OCI-LY1 (cell line): ENCODE results near the gene ARG2.

Source experiments
- H2AFZ ChIP-seq: fragments of 200-600 bp; sonication (generic), shearing (Covaris generic); 2 replicates; pipeline ENCODE4 v1.6.0; 2014; ENCODE audit warnings: antibody characterized with exemption, mild to moderate bottlenecking, low read length
- H3F3A ChIP-seq: fragments of 200-600 bp; sonication (generic), shearing (Covaris generic); 2 replicates; pipeline ENCODE4 v1.6.0; 2014; ENCODE audit warnings: mild to moderate bottlenecking, antibody characterized with exemption, low read length, moderate library complexity; ENCODE audit not compliant: insufficient read depth
- H3K27ac ChIP-seq: fragments of 200-600 bp; sonication (generic); 2 replicates; pipeline ENCODE4 v1.5.1; 2014; ENCODE audit warnings: low read length, mixed run types, mild to moderate bottlenecking, low read depth; ENCODE audit not compliant: poor library complexity, severe bottlenecking
- H3K27me3 ChIP-seq: fragments of 200-600 bp; sonication (generic); 2 replicates; pipeline ENCODE4 v1.6.0; 2014; ENCODE audit warnings: antibody characterized with exemption, mild to moderate bottlenecking, low read length, moderate library complexity; ENCODE audit not compliant: insufficient read depth
- H3K36me3 ChIP-seq: fragments of 200-600 bp; sonication (generic); 2 replicates; pipeline ENCODE4 v1.6.1; 2014; ENCODE audit warnings: mild to moderate bottlenecking, antibody characterized with exemption, low read length, moderate library complexity, mixed read lengths; ENCODE audit not compliant: insufficient read depth
- H3K4me1 ChIP-seq: fragments of 200-600 bp; sonication (generic); 2 replicates; pipeline ENCODE4 v1.5.1; 2014; ENCODE audit warnings: mild to moderate bottlenecking, low read length, moderate library complexity; ENCODE audit not compliant: insufficient read depth, severe bottlenecking
- H3K4me2 ChIP-seq: fragments of 200-600 bp; sonication (generic), shearing (Covaris generic); 2 replicates; pipeline ENCODE4 v1.6.1; 2014; ENCODE audit warnings: low read length
- H3K4me3 ChIP-seq: fragments of 200-600 bp; sonication (generic); 2 replicates; pipeline ENCODE4 v1.5.1; 2014; ENCODE audit warnings: low read length, low read depth, mild to moderate bottlenecking, mixed read lengths; ENCODE audit not compliant: poor library complexity, severe bottlenecking
- H3K79me2 ChIP-seq: fragments of 200-600 bp; shearing (Covaris generic); 2 replicates; pipeline ENCODE4 v1.6.1; 2016; ENCODE audit warnings: mixed run types, low read length, mixed read lengths; ENCODE audit not compliant: insufficient read depth
- H3K9ac ChIP-seq: fragments of 200-600 bp; sonication (generic), shearing (Covaris generic); 2 replicates; pipeline ENCODE4 v1.6.1; 2014; ENCODE audit warnings: mild to moderate bottlenecking, low read length, mixed read lengths
- H3K9me2 ChIP-seq: fragments of 200-600 bp; sonication (generic), shearing (Covaris generic); 2 replicates; pipeline ENCODE4 v1.6.1; 2014; ENCODE audit warnings: low read depth, mild to moderate bottlenecking, low read length, mixed read lengths
- H3K9me3 ChIP-seq: fragments of 200-600 bp; shearing (Covaris generic); 2 replicates; pipeline ENCODE4 v1.6.1; 2014; ENCODE audit warnings: low read length, mixed read lengths
- H4K20me1 ChIP-seq: fragments of 200-600 bp; sonication (generic), shearing (Covaris generic); 2 replicates; pipeline ENCODE4 v1.6.0; 2016; ENCODE audit warnings: mild to moderate bottlenecking, low read length; ENCODE audit not compliant: insufficient read depth
- EZH2 ChIP-seq: fragments of 200-600 bp; sonication (generic), shearing (Covaris generic); IDR thresholded peaks from 2 replicates; pipeline ENCODE4 v1.8.0; 2017; ENCODE audit warnings: borderline replicate concordance, mixed run types, mild to moderate bottlenecking, antibody characterized with exemption, low read length, moderate library complexity, mixed read lengths
- TF ChIP-seq, protein P1 (sequence below): fragments of 200-600 bp; sonication (generic), shearing (Covaris generic); IDR thresholded peaks from 2 replicates; pipeline ENCODE4 v1.5.1; 2017; ENCODE audit warnings: mild to moderate bottlenecking, antibody characterized with exemption, low read length, moderate library complexity, mixed read lengths

Gene ARG2

DNA sequence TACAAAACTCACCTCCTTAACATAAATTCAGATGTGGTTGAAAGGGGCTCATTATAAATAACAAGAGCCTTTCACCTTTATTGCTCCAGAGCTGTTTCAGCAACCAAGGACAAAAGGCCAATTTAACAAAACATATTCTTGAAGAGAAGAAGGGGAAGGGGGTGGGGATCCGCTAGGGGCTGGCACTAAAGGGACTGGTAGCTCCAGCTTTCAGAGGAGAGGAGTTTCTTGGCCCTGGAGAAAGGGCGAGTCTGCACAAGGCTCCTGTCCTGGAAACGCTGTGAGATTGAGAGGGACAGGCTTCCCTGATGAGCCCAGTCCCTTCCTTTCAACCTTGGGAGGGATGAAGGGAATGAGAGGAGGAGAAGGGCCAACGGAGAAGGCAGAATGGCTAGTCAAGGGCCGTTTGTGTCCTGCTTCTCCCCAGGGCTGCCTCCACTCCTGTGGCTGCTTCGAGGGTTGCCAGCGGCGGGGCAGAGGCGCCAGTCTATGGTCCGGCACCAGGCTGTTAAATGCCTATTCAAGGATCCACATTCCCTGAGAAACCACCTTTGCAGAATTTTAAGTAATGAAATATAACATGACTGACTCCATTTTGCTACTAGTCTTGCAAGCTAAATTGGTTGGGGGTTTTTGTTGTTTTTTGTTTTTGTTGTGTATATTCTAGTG lies 9.9 kb upstream of the ARG2 start:
- H3K4me2 ChIP-seq: no peak overlapping the region
- no peaks in the 10 kb centered on the region for H3K36me3 ChIP-seq
- H3K27me3 ChIP-seq: no peaks in the 10 kb centered on the region
- no peak overlapping the region for H3K9ac ChIP-seq
- no peak overlapping the region for H3K4me3 ChIP-seq
- H3K4me1 ChIP-seq: no peaks in the 10 kb centered on the region
- H3K79me2 ChIP-seq: no peaks in the 10 kb centered on the region
- no peaks in the 10 kb centered on the region for H3K9me2 ChIP-seq
- no peaks in the 10 kb centered on the region for H4K20me1 ChIP-seq
- H3K27ac ChIP-seq: no peak overlapping the region
- H2AFZ ChIP-seq: no peak overlapping the region
- TF ChIP-seq, protein P1, sequence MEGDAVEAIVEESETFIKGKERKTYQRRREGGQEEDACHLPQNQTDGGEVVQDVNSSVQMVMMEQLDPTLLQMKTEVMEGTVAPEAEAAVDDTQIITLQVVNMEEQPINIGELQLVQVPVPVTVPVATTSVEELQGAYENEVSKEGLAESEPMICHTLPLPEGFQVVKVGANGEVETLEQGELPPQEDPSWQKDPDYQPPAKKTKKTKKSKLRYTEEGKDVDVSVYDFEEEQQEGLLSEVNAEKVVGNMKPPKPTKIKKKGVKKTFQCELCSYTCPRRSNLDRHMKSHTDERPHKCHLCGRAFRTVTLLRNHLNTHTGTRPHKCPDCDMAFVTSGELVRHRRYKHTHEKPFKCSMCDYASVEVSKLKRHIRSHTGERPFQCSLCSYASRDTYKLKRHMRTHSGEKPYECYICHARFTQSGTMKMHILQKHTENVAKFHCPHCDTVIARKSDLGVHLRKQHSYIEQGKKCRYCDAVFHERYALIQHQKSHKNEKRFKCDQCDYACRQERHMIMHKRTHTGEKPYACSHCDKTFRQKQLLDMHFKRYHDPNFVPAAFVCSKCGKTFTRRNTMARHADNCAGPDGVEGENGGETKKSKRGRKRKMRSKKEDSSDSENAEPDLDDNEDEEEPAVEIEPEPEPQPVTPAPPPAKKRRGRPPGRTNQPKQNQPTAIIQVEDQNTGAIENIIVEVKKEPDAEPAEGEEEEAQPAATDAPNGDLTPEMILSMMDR: no peak
- TF ChIP-seq EZH2: no peak
- H3F3A ChIP-seq: no peaks in the 10 kb centered on the region
- H3K9me3 ChIP-seq: no peaks in the 10 kb centered on the region

DNA sequence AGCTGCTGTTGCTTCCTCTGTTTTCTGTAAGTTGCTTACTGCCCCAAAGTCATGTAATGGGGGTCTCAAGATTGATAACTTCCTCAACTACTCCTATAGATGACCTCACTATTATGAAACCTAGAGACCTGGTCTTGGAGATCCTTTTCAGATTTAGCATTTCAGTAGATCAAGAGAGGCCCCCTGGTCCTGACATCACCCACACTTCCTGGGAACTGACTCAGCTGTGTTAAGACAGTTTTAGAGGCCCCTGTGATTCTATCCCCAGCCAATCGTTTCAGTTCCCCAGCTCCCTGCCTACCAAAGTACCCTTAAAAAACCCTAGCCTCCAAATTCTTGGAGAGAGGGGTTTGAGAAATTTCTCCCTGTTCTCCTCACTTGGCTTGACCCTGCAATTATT lies 9.2 kb upstream of the ARG2 start:
- Histone ChIP-seq H3K4me2 (no peak overlapping the region), H3K27me3 (no peaks in the 10 kb centered on the region; the same call in 1 of the 2 replicates), H3K9me2 (no peaks in the 10 kb centered on the region), H3K27ac (no peak overlapping the region), H3K36me3 (no peaks in the 10 kb centered on the region), H3K4me1 (no peaks in the 10 kb centered on the region), H3K4me3 (no peak overlapping the region), H3K9ac (no peak overlapping the region), H2AFZ (no peak overlapping the region), H3K9me3 (no peaks in the 10 kb centered on the region), H3K79me2 (no peaks in the 10 kb centered on the region), H4K20me1 (no peaks in the 10 kb centered on the region), H3F3A (no peaks in the 10 kb centered on the region)
- TF ChIP-seq, protein P1: no peak
- no peak for TF ChIP-seq EZH2

DNA sequence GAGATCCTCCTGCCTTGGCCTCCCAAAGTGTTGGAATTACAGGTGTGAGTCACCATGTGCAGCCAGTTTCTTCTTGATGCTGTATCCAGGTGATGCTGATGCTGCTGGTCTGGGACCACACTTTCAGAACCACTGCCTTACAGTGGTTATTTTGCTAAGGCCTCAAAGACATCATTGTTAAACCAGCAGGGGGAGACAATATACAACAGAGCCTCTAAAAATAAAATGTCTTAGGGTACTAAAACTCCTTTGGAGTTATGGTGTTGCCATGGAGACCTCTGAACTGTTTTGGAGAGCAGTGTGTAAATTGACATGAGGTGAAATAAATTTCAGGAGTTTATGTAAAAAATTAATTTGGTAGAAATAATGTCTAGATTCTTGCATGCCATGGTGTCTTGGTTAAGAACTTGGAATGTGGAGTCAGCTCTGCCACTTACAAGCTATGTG lies 1.1 kb upstream of the ARG2 start:
- H3K9me2 ChIP-seq: no peaks in the 10 kb centered on the region
- H3K36me3 ChIP-seq: no peaks in the 10 kb centered on the region
- H3F3A ChIP-seq: no peaks in the 10 kb centered on the region
- no peaks in the 10 kb centered on the region for H4K20me1 ChIP-seq
- H3K4me2 ChIP-seq: peak overlapping the region; percentile 85
- H3K9me3 ChIP-seq: no peaks in the 10 kb centered on the region
- TF ChIP-seq, protein P1: peak; percentile 71
- TF ChIP-seq EZH2: no peak
- peaks cover 26% of the 10 kb centered on the region for H3K4me1 ChIP-seq
- H2AFZ ChIP-seq: no peak overlapping the region
- no peaks in the 10 kb centered on the region; the same call in 1 of the 2 replicates for H3K27me3 ChIP-seq
- H3K4me3 ChIP-seq: peak overlapping the region; percentile 71
- H3K27ac ChIP-seq: no peak overlapping the region
- H3K9ac ChIP-seq: no peak overlapping the region
- H3K79me2 ChIP-seq: no peaks in the 10 kb centered on the region
